A673 (cell line): ENCODE data around the gene SFMBT2. TPM values are rescaled to one million over a fixed set of nuclear protein-coding genes. Genes with fewer than 3 reads are reported as not detected.

Source experiments
- BruUV-seq: library from RNA; stranded (reverse); fragments of 400-500 nt; replicated peaks from 2 replicates; lab custom pipeline; 2021; lab: Mats Ljungman, UMichigan
- CTCF ChIA-PET: fragments of 300-600 bp; sonication (Branson Sonifier 250); formaldehyde crosslinking; loops from one replicate; lab custom pipeline; 2022; ENCODE audit warnings: antibody characterized with exemption; lab: Charles Lee
- POLR2A ChIA-PET: fragments of 300-600 bp; sonication (Branson Sonifier 250); formaldehyde crosslinking; loops from one replicate; lab custom pipeline; 2022; ENCODE audit warnings: antibody characterized with exemption; ENCODE audit not compliant: low non-redundant PET; lab: Charles Lee
- DNase-seq: peaks from one replicate; pipeline ENCODE4 v3.0.0-alpha.2; 2015; ENCODE audit warnings: low spot score
- H3K27ac ChIP-seq: fragments of 200-600 bp; sonication (generic); 2 replicates; pipeline ENCODE4 v1.5.1; 2016; ENCODE audit warnings: mixed run types, low read depth, mild to moderate bottlenecking, mixed read lengths, antibody characterized with exemption, low read length; ENCODE audit not compliant: poor library complexity, severe bottlenecking
- H3K27me3 ChIP-seq: fragments of 200-600 bp; sonication (generic); replicated peaks from 2 replicates; pipeline ENCODE4 v1.6.1; 2017; ENCODE audit warnings: mixed run types, low read depth, mild to moderate bottlenecking, mixed read lengths, antibody characterized with exemption, low read length; ENCODE audit not compliant: insufficient read depth, poor library complexity
- H3K36me3 ChIP-seq: fragments of 200-600 bp; sonication (generic); 2 replicates; pipeline ENCODE4 v1.6.1; 2016; ENCODE audit warnings: mixed run types, mild to moderate bottlenecking, mixed read lengths, antibody characterized with exemption, low read length; ENCODE audit not compliant: insufficient read depth, poor library complexity, severe bottlenecking
- H3K4me1 ChIP-seq: fragments of 200-600 bp; sonication (generic); 2 replicates; pipeline ENCODE4 v1.6.1; 2017; ENCODE audit warnings: mixed run types, mild to moderate bottlenecking, mixed read lengths, antibody characterized with exemption, low read length; ENCODE audit not compliant: insufficient read depth, poor library complexity, severe bottlenecking
- H3K4me3 ChIP-seq: fragments of 200-600 bp; sonication (generic); 2 replicates; pipeline ENCODE4 v1.5.1; 2016; ENCODE audit warnings: low read depth, mixed run types, mild to moderate bottlenecking, mixed read lengths, low read length; ENCODE audit not compliant: poor library complexity, severe bottlenecking
- H3K9me3 ChIP-seq: fragments of 200-600 bp; sonication (generic); 2 replicates; pipeline ENCODE4 v1.6.1; 2016; ENCODE audit warnings: mixed run types, low read depth, mild to moderate bottlenecking, mixed read lengths, antibody characterized with exemption, low read length; ENCODE audit not compliant: poor library complexity, severe bottlenecking
- CTCF ChIP-seq: fragments of 300-800, 200-600 bp; sonication (generic); conservative IDR thresholded peaks from 2 replicates; pipeline ENCODE4 v1.5.1; 2017; ENCODE audit warnings: low read depth, mild to moderate bottlenecking, antibody characterized with exemption, low read length, moderate library complexity, mixed read lengths
- EZH2 ChIP-seq: fragments of 200-600 bp; sonication (generic); IDR thresholded peaks from 2 replicates; pipeline ENCODE4 v1.6.1; 2017; ENCODE audit warnings: borderline replicate concordance, low read depth, mild to moderate bottlenecking, mixed read lengths, antibody characterized with exemption, low read length; ENCODE audit not compliant: poor library complexity, severe bottlenecking
- intact Hi-C: fragments of 100-400 bp; cut with micrococcal nuclease; formaldehyde crosslinking; loops from one replicate; pipeline ENCODE4 v1.10.0; 2022; ENCODE audit not compliant: unreplicated experiment
- total RNA-seq: library from RNA; stranded (reverse); gene quantifications from 2 replicates; pipeline ENCODE4 v1.2.3, GENCODE V29; 2021

Gene SFMBT2
- total RNA-seq, 1 experiment from 2014 or later = 8.2 TPM

GRCh38 chr10:7202793-7203355 lies 208.0 kb downstream of the SFMBT2 start:
- ChIA-PET POLR2A (no interaction called here), CTCF (no interaction called here)
- Histone ChIP-seq H3K36me3 (no peaks in the 10 kb centered on the region), H3K9me3 (no peaks in the 10 kb centered on the region), H3K4me3 (no peak overlapping the region), H3K27ac (no peak overlapping the region), H3K27me3 (peaks cover 9% of the 10 kb centered on the region), H3K4me1 (no peaks in the 10 kb centered on the region)
- no TSS peak for BruUV-seq
- intact Hi-C loops = no loop called here
- TF ChIP-seq CTCF (no peak), EZH2 (no peak)
- DNase-seq = no peak

- POLR2A ChIA-PET = no interaction called here
- no TSS peak for BruUV-seq
- no peaks in the 10 kb centered on the region for H3K9me3 ChIP-seq
- CTCF ChIA-PET = no interaction called here
- no peaks in the 10 kb centered on the region for H3K4me1 ChIP-seq
- no peak overlapping the region for H3K27ac ChIP-seq
- intact Hi-C loops = no loop called here
- DNase-seq = no peak
- TF ChIP-seq CTCF = no peak
- TF ChIP-seq EZH2 = no peak
- H3K36me3 ChIP-seq = no peaks in the 10 kb centered on the region
- no peak overlapping the region for H3K4me3 ChIP-seq
- peaks cover 7% of the 10 kb centered on the region for H3K27me3 ChIP-seq
Observed at GRCh38 chr10:7199152-7199760, 211.6 kb downstream of the SFMBT2 start.

- Histone ChIP-seq H3K9me3 (no peaks in the 10 kb centered on the region), H3K4me3 (no peak overlapping the region), H3K36me3 (no peaks in the 10 kb centered on the region), H3K27ac (no peak overlapping the region), H3K27me3 (peaks cover 2% of the 10 kb centered on the region), H3K4me1 (no peaks in the 10 kb centered on the region)
- no peak for TF ChIP-seq EZH2
- TF ChIP-seq CTCF = no peak
- intact Hi-C loops = no loop called here
- DNase-seq = no peak
- ChIA-PET POLR2A (no interaction called here), CTCF (no interaction called here)
- BruUV-seq = no TSS peak
Observed at GRCh38 chr10:7196284-7196683, 214.6 kb downstream of the SFMBT2 start.
